HG03442 (cell line): ENCODE data around the gene FOXP1.

Experiments
- ATAC-seq: cut with Tn5 transposase; IDR thresholded peaks from one replicate; pipeline ENCODE4 v1.9.1; 2021; ENCODE audit warnings: mild to moderate bottlenecking, moderate library complexity; ENCODE audit not compliant: unreplicated experiment

Gene FOXP1

GRCh38 chr3:71406972-71407810, 176.3 kb downstream of the FOXP1 start:
- ATAC-seq, result no peak

GRCh38 chr3:71402911-71403310, 180.6 kb downstream of the FOXP1 start:
- no peak for ATAC-seq

GRCh38 chr3:71402280-71402679, 181.2 kb downstream of the FOXP1 start:
- ATAC-seq, result no peak

- no peak for ATAC-seq
Measured at GRCh38 chr3:71401695-71402231, 181.8 kb downstream of the FOXP1 start.

GRCh38 chr3:71400986-71401451, 182.5 kb downstream of the FOXP1 start:
- no peak for ATAC-seq

GRCh38 chr3:71399478-71399877, 184.1 kb downstream of the FOXP1 start:
- ATAC-seq, result no peak

- ATAC-seq, result no peak
Measured at GRCh38 chr3:71398157-71398836, 185.2 kb downstream of the FOXP1 start.

- no peak for ATAC-seq
Measured at GRCh38 chr3:71397726-71398125, 185.8 kb downstream of the FOXP1 start.

- ATAC-seq, result no peak
Measured at GRCh38 chr3:71397046-71397445, 186.5 kb downstream of the FOXP1 start.

GRCh38 chr3:71395927-71396695, 187.4 kb downstream of the FOXP1 start:
- ATAC-seq, result no peak

- ATAC-seq, result no peak
Measured at GRCh38 chr3:71395470-71395869, 188.1 kb downstream of the FOXP1 start.

GRCh38 chr3:71393745-71394144, 189.8 kb downstream of the FOXP1 start:
- no peak for ATAC-seq

GRCh38 chr3:71393093-71393492, 190.4 kb downstream of the FOXP1 start:
- ATAC-seq, result peak; percentile 59

GRCh38 chr3:71392251-71392650, 191.3 kb downstream of the FOXP1 start:
- ATAC-seq, result peak; percentile 70

- no peak for ATAC-seq
Measured at GRCh38 chr3:71391361-71391760, 192.2 kb downstream of the FOXP1 start.

- ATAC-seq, result no peak
Measured at GRCh38 chr3:71389911-71390573, 193.5 kb downstream of the FOXP1 start.

GRCh38 chr3:71389191-71389590, 194.3 kb downstream of the FOXP1 start:
- no peak for ATAC-seq

GRCh38 chr3:71388535-71389120, 194.9 kb downstream of the FOXP1 start:
- no peak for ATAC-seq

- ATAC-seq, result no peak
Measured at GRCh38 chr3:71387586-71387985, 195.9 kb downstream of the FOXP1 start.
